GM19043 (cell line): Measurements from ENCODE around the gene RAPGEF2.
"Not testable (repeated sequence)": the region's sequence is repeated elsewhere in the genome, so short reads cannot be mapped to it uniquely, and the experiment has no call there.

Experiments
- ATAC-seq: cut with Tn5 transposase; IDR thresholded peaks from one replicate; pipeline ENCODE4 v1.9.1; 2021; ENCODE audit warnings: low read depth; ENCODE audit not compliant: unreplicated experiment

The RAPGEF2 gene

DNA sequence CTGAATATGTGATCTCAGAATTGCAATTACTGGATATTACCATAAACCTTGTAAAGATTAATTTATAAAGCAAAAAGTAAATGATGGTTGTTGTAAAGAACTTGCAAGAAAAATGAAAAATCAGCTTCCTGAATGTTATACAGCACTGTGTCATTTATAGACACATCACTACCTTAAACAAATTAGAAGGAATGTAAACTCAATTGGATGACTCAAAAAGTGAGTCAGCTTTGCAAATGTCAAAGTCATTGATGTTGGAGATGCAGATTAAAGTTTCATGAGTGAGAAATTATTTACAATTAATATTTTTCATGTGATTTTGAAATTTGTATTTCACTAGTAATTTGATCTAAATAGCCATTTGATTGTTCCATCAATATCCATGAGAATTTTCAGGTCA lies 193.2 kb downstream of the RAPGEF2 start:
- ATAC-seq: no peak

DNA sequence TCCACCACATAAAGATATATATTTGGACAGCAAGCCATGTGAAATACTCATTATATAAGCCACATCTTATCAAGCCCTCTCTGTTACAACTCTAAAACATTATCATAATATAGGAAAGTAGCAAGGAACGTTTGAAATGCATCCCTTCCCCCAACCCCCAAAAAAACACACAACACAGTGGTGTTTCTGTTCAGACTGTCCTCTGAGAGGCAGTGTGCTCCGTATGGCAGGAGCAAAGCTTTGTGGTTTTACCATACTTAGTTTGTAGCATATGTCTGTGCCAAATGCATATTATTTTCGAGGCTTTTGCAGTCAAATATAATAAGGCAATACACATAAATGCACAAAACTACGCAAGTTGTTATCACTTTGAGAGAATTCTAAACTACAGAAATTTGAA lies 194.2 kb downstream of the RAPGEF2 start:
- ATAC-seq: no peak

DNA sequence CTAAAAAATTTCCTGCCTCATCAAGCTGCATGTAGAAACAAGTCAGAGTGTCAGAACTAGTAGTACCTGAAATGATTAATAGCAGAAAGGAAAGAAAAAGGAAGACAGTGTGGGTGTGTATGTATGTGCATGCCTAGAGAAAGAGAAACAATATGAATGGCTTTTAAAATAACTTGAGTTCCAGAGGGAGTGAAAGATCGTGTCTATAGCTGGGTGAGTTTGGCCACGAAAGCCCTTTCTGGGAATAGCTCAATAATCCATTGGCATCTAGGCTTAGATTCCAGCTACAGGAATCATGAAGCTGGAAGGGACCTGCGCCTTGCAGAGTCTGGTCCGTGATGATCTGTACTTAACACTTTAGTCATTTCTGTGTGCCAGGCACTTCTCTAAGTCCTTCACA lies 195.6 kb downstream of the RAPGEF2 start:
- peak; percentile 45 for ATAC-seq

DNA sequence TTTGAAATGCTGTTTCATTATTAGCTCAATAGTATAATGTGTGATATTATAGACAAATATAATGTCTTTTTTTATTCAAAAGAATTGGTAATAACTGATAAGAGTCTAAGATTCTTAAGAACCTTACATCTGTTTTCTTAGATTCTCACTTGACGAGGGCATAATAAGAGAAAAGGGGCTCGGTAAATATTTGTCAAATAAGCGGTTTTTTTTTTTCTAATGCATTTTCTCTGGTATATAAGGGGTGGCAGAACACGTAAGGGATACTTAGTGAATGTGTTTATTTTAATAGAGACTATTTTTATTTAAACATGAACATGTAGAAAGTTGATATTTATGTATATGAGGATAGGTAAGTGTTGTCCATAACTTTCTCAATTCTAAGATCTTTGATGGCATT lies 200.6 kb downstream of the RAPGEF2 start:
- ATAC-seq: no peak

DNA sequence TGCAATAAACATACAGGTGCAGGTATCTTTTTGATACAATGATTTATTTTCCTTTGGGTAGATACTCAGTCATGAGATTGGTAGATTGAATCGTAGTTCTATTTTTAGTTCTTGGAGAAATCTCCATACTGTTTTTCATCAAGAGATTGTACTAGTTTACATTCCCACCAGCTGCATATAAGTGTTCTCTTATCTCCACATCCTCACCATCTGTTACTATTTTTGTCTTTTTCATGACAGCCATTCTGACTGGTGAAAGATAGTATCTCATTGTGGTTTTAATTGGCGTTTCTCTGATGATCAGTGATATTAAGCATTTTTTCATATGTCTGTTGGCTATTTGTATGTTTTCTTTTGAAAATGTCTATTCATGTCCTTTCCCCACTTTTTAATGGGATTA lies 202.2 kb downstream of the RAPGEF2 start:
- ATAC-seq: no peak

DNA sequence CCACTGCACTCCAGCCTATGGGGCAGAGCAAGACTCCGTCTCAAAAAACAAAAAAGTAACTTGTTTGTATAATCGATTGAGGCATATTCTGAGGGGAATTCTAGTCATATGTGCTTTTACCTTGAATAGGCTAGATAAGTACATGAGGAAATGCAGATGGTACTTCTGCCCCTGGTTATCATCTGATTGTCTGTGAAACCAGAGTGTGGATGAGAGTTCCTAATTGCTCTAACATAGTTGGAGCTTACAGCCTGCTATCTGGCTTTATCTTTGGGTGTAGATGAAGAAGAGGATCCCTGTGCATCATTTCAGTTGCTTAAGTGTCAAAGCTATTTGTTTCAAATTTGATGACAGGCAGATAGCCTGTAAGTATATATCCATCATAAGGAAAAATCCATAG lies 205.1 kb downstream of the RAPGEF2 start:
- ATAC-seq: no peak

DNA sequence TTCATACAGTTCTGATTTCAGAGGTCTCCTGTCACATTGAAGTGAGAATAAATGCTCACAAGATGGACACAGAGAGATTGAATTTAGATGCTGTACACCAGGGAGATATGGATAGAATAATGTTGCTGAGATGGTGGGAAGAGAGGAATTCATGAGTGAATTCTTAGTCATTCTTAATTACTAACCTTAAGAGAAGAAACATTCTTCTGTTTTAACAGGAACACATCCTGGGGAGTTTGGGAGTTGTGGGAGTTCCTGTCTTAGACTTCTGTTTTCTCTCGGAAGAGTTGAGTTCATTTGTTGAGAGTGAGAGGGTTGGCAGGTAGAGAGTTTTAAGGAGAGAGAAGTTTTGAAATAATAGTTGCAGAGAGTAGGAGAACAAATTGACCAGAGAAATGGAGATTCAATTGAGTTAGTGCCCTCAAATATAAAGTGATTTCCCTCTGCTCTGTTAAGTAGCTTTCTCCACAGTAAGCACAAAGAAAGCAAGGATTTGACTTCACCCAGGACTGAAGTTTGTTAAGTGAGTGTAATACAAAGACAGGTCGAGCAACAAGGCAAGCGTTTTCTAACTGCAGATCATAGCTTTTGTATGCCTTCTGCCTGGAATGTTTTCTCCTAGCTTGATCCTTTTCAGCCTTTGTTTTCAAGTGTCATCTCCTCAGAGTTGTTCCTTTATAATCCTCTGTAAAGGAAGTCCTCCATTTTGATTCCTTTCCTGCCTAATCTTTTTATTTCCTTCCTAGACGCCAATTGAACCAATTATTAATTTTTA lies 205.9 kb downstream of the RAPGEF2 start:
- no peak for ATAC-seq

DNA sequence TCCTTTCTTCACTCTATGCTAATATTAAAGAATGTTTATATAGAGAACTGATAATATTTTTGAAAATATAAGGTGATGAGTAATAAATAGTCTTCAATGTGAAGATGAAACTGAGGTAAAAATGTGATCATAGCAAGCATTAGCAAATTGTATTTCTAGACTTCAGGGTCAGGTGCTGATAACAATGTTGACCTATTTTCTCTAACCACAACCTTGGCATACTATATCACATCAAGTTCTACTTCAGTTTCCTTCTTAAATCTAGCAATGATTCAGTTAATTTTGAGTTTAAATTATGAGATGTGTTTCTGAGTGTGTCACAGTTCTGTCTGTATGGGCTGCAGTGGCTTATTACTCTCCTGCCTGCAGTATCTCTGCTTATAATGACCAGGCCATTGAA lies 209.4 kb downstream of the RAPGEF2 start:
- no peak for ATAC-seq

DNA sequence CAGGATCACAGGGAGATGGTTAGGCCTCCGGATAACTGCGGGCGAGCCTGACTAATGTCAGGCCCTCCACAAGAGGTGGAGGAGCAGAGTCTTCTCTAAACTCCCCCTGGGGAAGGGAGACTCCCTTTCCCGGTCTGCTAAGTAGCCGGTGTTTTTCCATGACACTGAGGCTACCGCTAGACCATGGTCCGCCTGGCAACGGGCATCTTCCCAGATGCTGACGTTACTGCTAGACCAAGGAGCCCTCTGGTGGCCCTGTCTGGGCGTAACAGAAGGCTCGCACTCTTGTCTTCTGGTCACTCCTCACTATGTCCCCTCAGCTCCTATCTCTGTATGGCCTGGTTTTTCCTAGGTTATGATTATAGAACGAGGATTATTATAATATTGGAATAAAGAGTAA lies 213.0 kb downstream of the RAPGEF2 start:
- ATAC-seq: not testable (repeated sequence)

DNA sequence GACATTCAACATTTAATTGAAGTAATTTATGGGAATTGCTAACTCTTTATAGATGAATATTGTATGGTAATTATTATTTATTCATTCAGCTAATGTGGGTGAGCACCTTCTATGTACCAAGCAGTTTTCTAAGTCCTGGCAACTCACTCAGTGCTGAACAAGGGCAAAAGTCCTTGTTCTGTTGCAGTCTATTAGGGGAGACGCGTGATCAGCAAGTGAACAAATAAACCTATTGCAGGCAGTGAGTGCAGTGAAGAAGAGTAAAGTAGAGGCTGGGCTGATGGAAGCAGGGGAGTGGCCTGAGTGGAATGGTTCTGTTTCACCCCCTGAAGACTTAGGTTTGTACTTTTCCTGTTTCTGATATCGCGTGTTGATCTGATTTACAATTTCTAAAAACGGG lies 214.3 kb downstream of the RAPGEF2 start:
- no peak for ATAC-seq

DNA sequence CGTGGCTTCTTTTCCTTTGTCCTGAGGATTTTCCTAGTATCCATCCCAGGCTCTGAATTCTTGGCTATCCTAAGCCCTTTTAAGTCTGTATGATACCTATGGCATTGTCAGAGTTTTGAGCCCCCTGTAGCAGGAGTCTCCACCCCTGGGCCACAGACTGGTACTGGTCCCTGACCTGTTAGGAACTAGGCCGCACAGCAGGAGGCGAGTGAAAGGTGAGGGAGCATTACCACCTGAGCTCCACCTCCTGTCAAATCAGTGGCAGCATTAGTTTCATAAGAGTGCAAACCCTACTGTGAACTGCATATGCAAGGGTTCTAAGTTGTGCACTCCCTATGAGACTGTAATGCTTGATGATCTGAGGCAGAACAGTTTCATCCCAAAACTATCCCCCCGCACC lies 216.1 kb downstream of the RAPGEF2 start:
- no peak for ATAC-seq

DNA sequence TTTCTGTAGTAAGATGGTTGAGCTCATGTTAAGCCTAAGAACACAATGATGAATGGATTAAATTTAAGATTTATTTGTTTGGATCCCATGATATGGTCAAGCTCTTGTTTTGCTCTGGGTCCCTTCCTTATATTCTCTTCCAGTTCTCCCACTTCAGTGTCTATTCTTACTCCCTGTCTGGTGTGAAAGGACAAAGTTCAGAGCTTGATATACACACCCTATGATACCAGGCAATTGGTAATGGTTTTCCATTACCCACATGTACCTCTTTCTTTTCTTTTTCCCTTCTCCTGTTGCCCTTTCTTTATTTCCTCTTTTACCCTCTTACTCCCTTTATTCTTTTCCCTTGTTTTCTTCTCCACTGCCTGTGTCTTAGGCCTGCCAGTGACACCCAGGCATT lies 223.6 kb downstream of the RAPGEF2 start:
- no peak for ATAC-seq

DNA sequence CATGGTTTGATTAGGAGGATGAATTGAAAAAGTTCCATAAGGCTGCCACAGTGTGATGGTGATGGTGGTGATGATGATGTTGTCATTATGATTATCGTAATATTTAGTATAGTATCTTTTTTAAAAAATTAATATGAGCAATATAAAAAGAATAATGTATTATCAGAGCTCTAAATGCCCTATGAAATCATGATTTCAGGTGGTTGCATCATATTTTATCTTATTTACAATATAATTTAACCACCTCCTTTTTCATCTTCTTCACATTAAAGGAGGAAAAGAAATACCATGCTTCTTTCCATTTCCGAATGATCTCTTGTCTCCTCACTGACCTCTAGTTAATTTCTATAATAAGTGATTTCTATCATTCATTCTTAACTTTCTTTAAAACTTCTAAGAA lies 225.9 kb downstream of the RAPGEF2 start:
- no peak for ATAC-seq

DNA sequence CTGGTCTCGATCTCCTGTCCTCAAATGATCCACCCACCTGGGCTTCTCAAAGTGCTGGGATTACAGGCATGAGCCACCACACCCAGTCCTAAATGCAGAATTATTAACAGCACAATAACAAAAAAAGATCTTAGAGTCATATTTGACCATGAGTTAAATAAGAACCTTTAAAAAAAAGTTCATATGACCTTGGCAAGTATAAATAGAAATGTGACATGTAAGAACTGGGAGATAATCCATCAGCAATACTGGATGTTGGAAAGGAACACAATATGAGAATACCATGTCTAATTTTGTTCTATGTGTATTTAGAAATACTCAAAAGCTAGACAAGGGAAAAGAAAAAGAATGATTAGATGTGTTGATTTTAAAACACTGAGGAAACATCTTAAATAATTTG lies 231.6 kb downstream of the RAPGEF2 start:
- no peak for ATAC-seq

DNA sequence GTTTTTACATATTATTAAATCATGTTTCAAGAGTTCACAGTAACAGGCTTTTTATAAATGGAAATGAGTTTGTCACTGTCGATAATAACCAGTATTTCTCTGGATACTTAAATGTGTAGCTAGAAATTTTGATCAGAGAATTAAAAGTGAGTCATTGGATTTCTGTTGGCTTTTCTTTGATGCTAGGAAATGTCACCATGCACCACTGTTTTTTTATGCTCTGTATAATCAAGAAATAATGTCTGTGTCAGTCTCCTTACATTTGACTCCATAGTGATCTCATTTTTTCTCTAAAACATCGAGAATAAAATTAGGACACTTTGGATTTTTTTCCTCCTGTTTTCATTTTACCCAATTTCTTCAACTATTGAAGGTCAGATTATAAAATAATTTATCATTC lies 234.2 kb downstream of the RAPGEF2 start:
- ATAC-seq: no peak

DNA sequence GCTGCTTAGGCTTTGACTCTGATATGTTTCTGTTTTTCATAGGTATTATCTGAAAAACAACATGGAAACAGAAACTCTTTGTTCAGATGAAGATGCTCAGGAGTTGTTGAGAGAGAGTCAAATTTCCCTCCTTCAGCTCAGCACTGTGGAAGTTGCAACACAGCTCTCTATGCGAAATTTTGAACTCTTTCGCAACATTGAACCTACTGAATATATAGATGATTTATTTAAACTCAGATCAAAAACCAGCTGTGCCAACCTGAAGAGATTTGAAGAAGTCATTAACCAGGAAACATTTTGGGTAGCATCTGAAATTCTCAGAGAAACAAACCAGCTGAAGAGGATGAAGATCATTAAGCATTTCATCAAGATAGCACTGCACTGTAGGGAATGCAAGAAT lies 238.6 kb downstream of the RAPGEF2 start:
- no peak for ATAC-seq

DNA sequence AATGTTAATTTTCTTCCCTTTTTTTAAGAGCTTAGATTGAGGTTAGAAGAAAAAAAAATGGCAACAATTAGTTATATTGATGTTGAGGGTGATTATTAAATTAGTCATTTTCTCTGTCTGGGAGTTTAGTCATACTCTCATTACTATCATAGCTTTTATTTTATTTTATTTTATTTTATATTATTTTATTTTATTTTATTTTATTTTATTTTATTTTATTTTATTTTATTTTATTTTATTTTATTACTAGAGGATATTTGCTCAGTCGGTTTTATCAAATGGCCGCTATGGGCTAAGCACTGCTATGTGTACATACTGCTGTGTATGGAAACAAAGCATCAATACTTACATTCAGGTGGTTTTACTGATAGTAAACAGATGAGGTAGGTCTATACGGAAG lies 239.5 kb downstream of the RAPGEF2 start:
- ATAC-seq: no peak

DNA sequence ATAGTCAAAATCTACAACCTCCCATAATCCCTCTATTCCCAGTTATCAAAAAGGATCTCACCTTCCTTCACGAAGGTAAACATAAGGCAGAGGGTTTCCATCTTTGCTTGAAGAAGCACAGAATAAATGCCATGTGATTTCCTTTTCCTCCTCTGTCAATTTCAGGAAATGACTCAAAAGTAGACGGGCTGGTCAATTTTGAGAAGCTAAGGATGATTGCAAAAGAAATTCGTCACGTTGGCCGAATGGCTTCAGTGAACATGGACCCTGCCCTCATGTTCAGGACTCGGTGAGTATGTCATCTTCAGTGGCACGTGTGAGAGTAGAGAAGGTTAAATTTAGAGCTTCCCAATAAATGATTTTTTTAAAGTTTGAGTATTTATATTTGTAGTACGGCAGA lies 240.2 kb downstream of the RAPGEF2 start:
- ATAC-seq: no peak

DNA sequence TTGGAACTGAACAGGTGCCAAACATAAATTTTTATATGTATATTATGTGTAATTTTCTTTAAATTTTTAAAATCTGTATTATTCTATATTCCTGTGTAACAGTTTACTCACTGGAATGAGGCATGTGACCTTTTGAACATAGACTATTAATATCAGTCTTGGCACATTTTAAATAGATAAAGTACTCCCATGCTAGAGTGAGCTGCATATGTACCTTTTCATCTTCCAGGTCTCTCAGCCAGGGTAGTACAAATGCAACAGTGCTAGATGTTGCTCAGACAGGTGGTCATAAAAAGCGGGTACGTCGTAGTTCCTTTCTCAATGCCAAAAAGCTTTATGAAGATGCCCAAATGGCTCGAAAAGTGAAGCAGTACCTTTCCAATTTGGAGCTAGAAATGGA lies 242.0 kb downstream of the RAPGEF2 start:
- no peak for ATAC-seq

DNA sequence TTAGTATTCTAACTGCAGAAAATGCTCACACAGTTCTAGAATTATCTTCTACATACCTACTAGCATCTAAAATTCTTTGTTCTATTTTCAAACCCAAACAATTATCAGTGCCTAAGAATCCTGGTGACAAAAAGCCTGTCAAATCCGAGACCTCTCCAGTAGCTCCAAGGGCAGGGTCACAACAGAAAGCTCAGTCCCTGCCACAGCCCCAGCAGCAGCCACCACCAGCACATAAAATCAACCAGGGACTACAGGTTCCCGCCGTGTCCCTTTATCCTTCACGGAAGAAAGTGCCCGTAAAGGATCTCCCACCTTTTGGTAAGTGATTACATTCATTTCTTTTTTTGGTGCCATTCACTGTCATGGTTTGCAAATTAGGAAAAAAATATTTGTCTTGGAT lies 243.8 kb downstream of the RAPGEF2 start:
- ATAC-seq: no peak

DNA sequence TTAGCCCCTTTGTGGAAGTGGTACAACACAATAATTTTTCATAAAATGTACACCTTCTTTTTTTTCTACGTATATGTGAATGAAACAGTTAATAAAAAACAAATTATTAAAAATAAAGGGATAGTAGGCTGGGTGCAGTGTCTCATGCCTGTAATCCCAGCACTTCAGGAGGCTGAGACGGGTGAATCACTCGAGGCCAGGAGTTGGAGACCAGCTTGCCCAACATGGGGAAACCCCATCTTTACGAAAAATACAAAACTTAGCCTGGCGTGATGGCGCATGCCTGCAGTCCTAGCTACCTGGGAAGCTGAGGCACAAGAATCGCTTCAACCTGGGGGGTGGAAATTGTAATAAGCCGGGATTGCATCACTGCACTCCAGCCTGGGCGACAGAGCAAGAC lies 244.9 kb downstream of the RAPGEF2 start:
- no peak for ATAC-seq

DNA sequence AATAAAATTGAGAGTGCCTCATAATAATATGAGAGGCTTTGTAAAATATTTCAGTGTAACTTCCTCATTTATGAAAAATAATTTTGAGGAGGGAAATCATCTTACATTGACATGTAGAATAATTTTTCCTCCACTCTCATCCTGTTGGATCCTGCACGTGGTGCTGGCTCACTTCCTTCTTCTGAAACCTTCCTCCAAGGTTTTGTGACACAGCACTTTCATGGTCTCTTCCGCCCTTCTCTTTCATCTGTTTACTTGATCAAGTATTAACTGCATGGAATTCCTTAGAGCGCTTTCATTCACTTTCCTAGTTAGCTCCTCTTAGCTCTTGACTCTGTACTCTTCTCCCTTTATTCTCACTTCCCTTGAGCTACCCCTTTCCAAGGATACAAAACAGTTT lies 246.5 kb downstream of the RAPGEF2 start:
- ATAC-seq: no peak

DNA sequence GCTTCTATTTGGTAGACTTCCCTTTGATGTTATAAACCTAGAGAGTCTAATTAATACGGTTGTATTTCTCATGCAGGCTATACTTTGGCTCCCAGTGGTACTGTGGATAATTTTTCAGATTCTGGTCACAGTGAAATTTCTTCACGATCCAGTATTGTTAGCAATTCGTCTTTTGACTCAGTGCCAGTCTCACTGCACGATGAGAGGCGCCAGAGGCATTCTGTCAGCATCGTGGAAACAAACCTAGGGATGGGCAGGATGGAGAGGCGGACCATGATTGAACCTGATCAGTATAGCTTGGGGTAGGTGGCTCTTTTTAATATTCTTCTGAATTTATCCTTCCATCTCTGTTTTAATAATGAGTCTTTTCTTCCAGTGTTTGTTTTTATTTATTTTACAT lies 249.7 kb downstream of the RAPGEF2 start:
- no peak for ATAC-seq
